PC-9 (cell line): ENCODE measurements around the gene TAF13. TPM values are rescaled to one million over a fixed set of nuclear protein-coding genes. Genes with fewer than 3 reads are reported as not detected.

Source experiments
- BruUV-seq: library from RNA; stranded (reverse); fragments of 400-500 nt; replicated peaks from 2 replicates; lab custom pipeline; 2021; lab: Mats Ljungman, UMichigan
- CTCF ChIA-PET: fragments of 300-600 bp; sonication (Branson Sonifier 250); formaldehyde crosslinking; loops from one replicate; lab custom pipeline; 2022; ENCODE audit warnings: antibody characterized with exemption; lab: Charles Lee
- POLR2A ChIA-PET: fragments of 300-600 bp; sonication (Branson Sonifier 250); formaldehyde crosslinking; loops from one replicate; lab custom pipeline; 2022; ENCODE audit warnings: antibody characterized with exemption; ENCODE audit not compliant: unreplicated experiment; lab: Charles Lee
- DNase-seq, 2 experiments: peaks; one replicate each; pipeline versions ENCODE4 v3.0.0 to v3.0.0-alpha.2; 2015 to 2022; ENCODE audit warnings: mixed read lengths in 1 of 2
- H2AFZ ChIP-seq: fragments of 200-600 bp; sonication (generic); 2 replicates; pipeline ENCODE4 v1.8.1; 2017; ENCODE audit warnings: antibody characterized with exemption
- H3F3A ChIP-seq: fragments of 200-600 bp; sonication (generic); 2 replicates; pipeline ENCODE4 v1.8.1; 2017; ENCODE audit warnings: antibody characterized with exemption, mild to moderate bottlenecking, low read depth; ENCODE audit not compliant: insufficient read depth
- H3K27ac ChIP-seq: fragments of 200-600 bp; sonication (generic); 2 replicates; pipeline ENCODE4 v1.6.1; 2016; ENCODE audit warnings: mixed run types
- H3K27me3 ChIP-seq: fragments of 200-600 bp; sonication (generic); 2 replicates; pipeline ENCODE4 v1.6.1; 2016; ENCODE audit warnings: low read depth, mixed run types; ENCODE audit not compliant: insufficient read depth
- H3K36me3 ChIP-seq: fragments of 200-600 bp; sonication (generic); 2 replicates; pipeline ENCODE4 v1.6.1; 2016; ENCODE audit warnings: low read depth, mixed run types
- H3K4me1 ChIP-seq: fragments of 200-600 bp; sonication (generic); replicated peaks from 2 replicates; pipeline ENCODE4 v1.6.1; 2016; ENCODE audit warnings: mixed run types; ENCODE audit not compliant: insufficient read depth
- H3K4me2 ChIP-seq: fragments of 200-600 bp; sonication (generic); 2 replicates; pipeline ENCODE4 v1.6.1; 2017; ENCODE audit warnings: mixed run types
- H3K4me3 ChIP-seq: fragments of 200-600 bp; sonication (generic); 2 replicates; pipeline ENCODE4 v1.6.1; 2016; ENCODE audit warnings: mixed run types
- H3K79me2 ChIP-seq: fragments of 200-600 bp; sonication (generic); 2 replicates; pipeline ENCODE4 v1.6.1; 2017; ENCODE audit warnings: low read depth, mixed run types
- H3K9me2 ChIP-seq: fragments of 200-600 bp; sonication (generic); 2 replicates; pipeline ENCODE4 v1.8.1; 2017; ENCODE audit warnings: mild to moderate bottlenecking; ENCODE audit not compliant: insufficient read depth
- H3K9me3 ChIP-seq: fragments of 200-600 bp; sonication (generic); 2 replicates; pipeline ENCODE4 v1.8.1; 2016; ENCODE audit warnings: low read depth; ENCODE audit not compliant: insufficient read depth
- H4K20me1 ChIP-seq: fragments of 200-600 bp; sonication (generic); 2 replicates; pipeline ENCODE4 v1.8.1; 2017; ENCODE audit not compliant: insufficient read depth
- CTCF ChIP-seq: fragments of 200-600 bp; sonication (generic); conservative IDR thresholded peaks from 2 replicates; pipeline ENCODE4 v1.6.1; 2017; ENCODE audit warnings: mixed run types, antibody characterized with exemption, mild to moderate bottlenecking, moderate library complexity
- EZH2 ChIP-seq: fragments of 200-600 bp; sonication (generic); IDR thresholded peaks from 2 replicates; pipeline ENCODE4 v1.8.0; 2017; ENCODE audit warnings: antibody characterized with exemption, low read depth
- intact Hi-C: fragments of 100-400 bp; cut with micrococcal nuclease; formaldehyde crosslinking; loops from one replicate; pipeline ENCODE4 v1.10.0; 2022; ENCODE audit not compliant: unreplicated experiment
- total RNA-seq: library from RNA; stranded (reverse); gene quantifications from 2 replicates; pipeline ENCODE4 v1.2.3, GENCODE V29; 2021

TAF13 gene
- total RNA-seq, 1 experiment from 2014 or later: 30.1 TPM

GRCh38 chr1:109096120-109096519 lies 20.3 kb upstream of the TAF13 start:
- POLR2A ChIA-PET: no interaction called here
- Histone ChIP-seq H4K20me1 (peaks cover 5% of the 10 kb centered on the region; the same call in 1 of the 2 replicates), H3K4me3 (peak overlapping the region; percentile 26; the same call in 1 of the 2 replicates), H3K79me2 (peaks cover 44% of the 10 kb centered on the region), H2AFZ (no peak overlapping the region), H3K27ac (peak overlapping the region; percentile 57), H3K9me3 (no peaks in the 10 kb centered on the region), H3K4me2 (peak overlapping the region; percentile 54), H3K9me2 (no peaks in the 10 kb centered on the region), H3K27me3 (no peaks in the 10 kb centered on the region), H3K36me3 (peaks cover 7% of the 10 kb centered on the region; the same call in 1 of the 2 replicates), H3K4me1 (peaks cover 37% of the 10 kb centered on the region), H3F3A (peaks cover 29% of the 10 kb centered on the region)
- DNase-seq: peak in 1 of 2 experiments; percentile 84
- no peak for TF ChIP-seq EZH2
- TF ChIP-seq CTCF: no peak
- intact Hi-C loops: no loop called here
- BruUV-seq: no TSS peak
- CTCF ChIA-PET: no interaction called here

GRCh38 chr1:109095631-109096030 lies 19.8 kb upstream of the TAF13 start:
- Histone ChIP-seq H3K79me2 (peaks cover 42% of the 10 kb centered on the region), H3F3A (peaks cover 24% of the 10 kb centered on the region), H3K27ac (peak overlapping the region; percentile 57), H3K36me3 (peaks cover 7% of the 10 kb centered on the region; the same call in 1 of the 2 replicates), H3K4me1 (peaks cover 37% of the 10 kb centered on the region), H3K9me2 (no peaks in the 10 kb centered on the region), H3K4me2 (peak overlapping the region; percentile 54), H3K4me3 (no peak overlapping the region), H2AFZ (no peak overlapping the region), H4K20me1 (no peaks in the 10 kb centered on the region; the same call in 1 of the 2 replicates), H3K27me3 (no peaks in the 10 kb centered on the region), H3K9me3 (no peaks in the 10 kb centered on the region)
- CTCF ChIA-PET: no interaction called here
- intact Hi-C loops: no loop called here
- TF ChIP-seq CTCF (no peak), EZH2 (no peak)
- no TSS peak for BruUV-seq
- POLR2A ChIA-PET: no interaction called here
- DNase-seq: peak in 1 of 2 experiments; percentile 4

- Histone ChIP-seq H3F3A (peaks cover 30% of the 10 kb centered on the region), H2AFZ (no peak overlapping the region), H3K36me3 (peaks cover 7% of the 10 kb centered on the region; the same call in 1 of the 2 replicates), H3K4me3 (no peak overlapping the region), H3K9me2 (no peaks in the 10 kb centered on the region), H3K4me1 (peaks cover 39% of the 10 kb centered on the region), H4K20me1 (no peaks in the 10 kb centered on the region; the same call in 1 of the 2 replicates), H3K9me3 (no peaks in the 10 kb centered on the region), H3K79me2 (peaks cover 38% of the 10 kb centered on the region), H3K4me2 (no peak overlapping the region), H3K27me3 (no peaks in the 10 kb centered on the region), H3K27ac (no peak overlapping the region)
- no TSS peak for BruUV-seq
- intact Hi-C loops: no loop called here
- no peak for TF ChIP-seq CTCF
- TF ChIP-seq EZH2: no peak
- ChIA-PET POLR2A (no interaction called here), CTCF (no interaction called here)
- DNase-seq: peak in 1 of 2 experiments; percentile 26
These were observed 19.1 kb upstream of the TAF13 start for GRCh38 chr1:109094871-109095270.
